Brain microvascular endothelial cell (primary cell): ENCODE data around the gene DSTN.

Experiments
- DNase-seq: peaks from one replicate; pipeline ENCODE4 v3.0.0-alpha.2; 2020
- H3K27ac ChIP-seq: fragments of 250-450 bp; sonication (Bioruptor Pico); 2 replicates; pipeline ENCODE4 v1.5.1; 2020; ENCODE audit warnings: mild to moderate bottlenecking, moderate library complexity
- H3K27me3 ChIP-seq: fragments of 250-450 bp; sonication (Bioruptor Pico); replicated peaks from 2 replicates; pipeline ENCODE4 v1.5.1; 2020; ENCODE audit warnings: mild to moderate bottlenecking
- H3K36me3 ChIP-seq: fragments of 250-450 bp; sonication (Bioruptor Pico); replicated peaks from 2 replicates; pipeline ENCODE4 v1.5.1; 2020; ENCODE audit warnings: mild to moderate bottlenecking
- H3K4me3 ChIP-seq: 2 replicates; pipeline ENCODE4 v1.5.1; 2011; ENCODE audit warnings: low read depth, mild to moderate bottlenecking, control low read depth, low read length, moderate library complexity
- CTCF ChIP-seq: IDR thresholded peaks from 2 replicates; pipeline ENCODE4 v1.5.1; 2011; ENCODE audit warnings: low read depth, mild to moderate bottlenecking, moderate library complexity, low read length, control low read depth, inconsistent platforms; ENCODE audit errors: missing control alignments
- in situ Hi-C: cut with HindIII; loops from 2 replicates; pipeline ENCODE4 v1.10.0; 2017; ENCODE audit warnings: low sequenced_read_pairs, low pct_ligation_motif_present

The DSTN gene

GRCh38 chr20:17630806-17631195 lies 60.9 kb downstream of the DSTN start:
- H3K27me3 ChIP-seq = no peaks in the 10 kb centered on the region
- in situ Hi-C loops = no loop called here
- no peak overlapping the region for H3K4me3 ChIP-seq
- DNase-seq = no peak
- H3K27ac ChIP-seq = no peak overlapping the region
- TF ChIP-seq CTCF = no peak
- peaks cover 97% of the 10 kb centered on the region for H3K36me3 ChIP-seq

DNA sequence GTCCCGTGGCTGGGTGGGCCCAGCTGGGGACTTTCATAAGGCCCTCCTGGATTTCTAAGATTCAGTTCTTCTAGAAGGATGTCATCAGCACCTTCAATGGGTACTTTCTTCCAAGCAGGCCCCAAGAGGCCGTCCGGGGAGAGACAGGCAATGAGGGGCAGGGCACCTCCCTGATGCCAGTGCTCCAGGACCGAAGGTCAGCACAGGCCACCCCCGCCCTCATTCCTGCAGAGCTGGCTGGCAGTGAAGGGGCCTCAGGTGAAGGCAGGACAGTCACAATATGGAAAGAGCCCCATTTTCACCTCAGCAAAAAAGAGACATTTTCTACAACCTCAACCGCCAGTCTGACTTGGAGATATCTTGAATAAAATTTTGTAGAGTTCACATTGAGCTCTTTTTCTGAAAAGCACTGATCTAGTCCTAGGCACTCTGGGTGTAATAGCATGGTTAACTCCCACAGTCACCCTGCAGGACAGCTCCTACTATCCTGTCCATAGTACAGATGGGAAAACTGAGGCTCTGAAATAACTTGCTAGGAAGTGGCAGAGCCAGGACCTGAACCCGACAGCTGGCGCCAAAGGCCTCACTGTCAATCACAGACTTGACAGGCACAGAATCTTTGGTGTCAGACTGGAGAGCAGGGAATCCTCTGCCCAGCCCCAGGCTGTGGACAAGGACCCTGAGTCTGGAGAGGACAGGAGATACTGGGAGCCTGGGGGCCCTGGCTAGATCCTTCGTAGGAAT lies 61.9 kb downstream of the DSTN start:
- DNase-seq = no peak
- in situ Hi-C loops = no loop called here
- H3K27me3 ChIP-seq = no peaks in the 10 kb centered on the region
- H3K4me3 ChIP-seq = no peak overlapping the region
- no peak overlapping the region for H3K27ac ChIP-seq
- no peak for TF ChIP-seq CTCF
- H3K36me3 ChIP-seq = peaks cover 96% of the 10 kb centered on the region

- TF ChIP-seq CTCF = no peak
- Histone ChIP-seq H3K4me3 (no peak overlapping the region), H3K36me3 (peaks cover 89% of the 10 kb centered on the region), H3K27me3 (no peaks in the 10 kb centered on the region), H3K27ac (no peak overlapping the region)
- no peak for DNase-seq
- in situ Hi-C loops = no loop called here
These were observed 63.5 kb downstream of the DSTN start for GRCh38 chr20:17633221-17633849.

- in situ Hi-C loops = no loop called here
- H3K27ac ChIP-seq = no peak overlapping the region
These were observed 64.1 kb downstream of the DSTN start for GRCh38 chr20:17633850-17634500.

GRCh38 chr20:17634661-17635331 lies 64.9 kb downstream of the DSTN start:
- Histone ChIP-seq H3K36me3 (peaks cover 87% of the 10 kb centered on the region), H3K4me3 (no peak overlapping the region), H3K27ac (no peak overlapping the region), H3K27me3 (no peaks in the 10 kb centered on the region)
- in situ Hi-C loops = no loop called here
- no peak for DNase-seq
- no peak for TF ChIP-seq CTCF

More at GRCh38 chr20:17633850-17634500, 64.1 kb downstream of the DSTN start:
- Histone ChIP-seq H3K36me3 (peaks cover 89% of the 10 kb centered on the region), H3K27me3 (no peaks in the 10 kb centered on the region), H3K4me3 (no peak overlapping the region)
- DNase-seq = no peak
- no peak for TF ChIP-seq CTCF
